Body of pancreas (tissue), 4 donors: ENCODE results near the gene MOK. TPM values are rescaled to one million over a fixed set of nuclear protein-coding genes. Genes with fewer than 3 reads are reported as not detected.

Experiments used
- ATAC-seq: fragments of 150-250 bp; one replicate; pipeline ENCODE4 v1.9.1; 2016
- DNase-seq, 4 donors: peaks; one replicate each; pipeline ENCODE4 v3.0.0-alpha.2; 2019
- H3K27ac ChIP-seq, 4 donors: fragments of 200-600 bp; sonication (generic); 1 replicate in 3 of 4; 2 replicates in 1 of 4; pipeline versions ENCODE4 v1.5.1 to v1.6.1; 2016 to 2019; ENCODE audit warnings: mild to moderate bottlenecking in 1 of 4, mixed read lengths in 1 of 4, moderate library complexity in 1 of 4
- H3K27me3 ChIP-seq, 2 donors: fragments of 200-600 bp; sonication (generic); one replicate each; pipeline ENCODE4 v1.6.0; 2016; ENCODE audit warnings: mild to moderate bottlenecking in 1 of 2
- H3K36me3 ChIP-seq, 2 donors: fragments of 200-600 bp; sonication (generic); replicated peaks in 1 of 2; 2 replicates each; pipeline ENCODE4 v1.5.1; 2016; ENCODE audit warnings: low read depth in 2 of 2; ENCODE audit not compliant: insufficient read depth in 1 of 2
- H3K4me1 ChIP-seq: fragments of 200-600 bp; sonication (generic); one replicate; pipeline ENCODE4 v1.6.0; 2016
- H3K4me3 ChIP-seq, 2 donors: fragments of 200-600 bp; sonication (generic); 1 replicate in 1 of 2; 2 replicates in 1 of 2; pipeline ENCODE4 v1.5.1; 2016 to 2019
- H3K9me3 ChIP-seq, 3 donors: fragments of 200-600 bp; sonication (generic); 1 replicate in 2 of 3; 2 replicates in 1 of 3; pipeline ENCODE4 v1.5.1; 2016
- CTCF ChIP-seq, 7 experiments: fragments of 450-650 bp in 4 of 7; fragments of 200-600 bp in 3 of 7; sonication (generic) in 3 of 7; IDR thresholded peaks; one replicate each; pipeline ENCODE4 v1.5.1; 2016 to 2019; ENCODE audit warnings: antibody characterized with exemption in 7 of 7
- POLR2A ChIP-seq, 3 donors: fragments of 450-650 bp; IDR thresholded peaks; one replicate each; pipeline ENCODE4 v1.6.1; 2016; ENCODE audit warnings: antibody characterized with exemption in 3 of 3, mild to moderate bottlenecking in 2 of 3
- WGBS, 2 donors: methylation state at CpG; one replicate each; pipeline ENCODE4 v1.1.5; 2017; 5-methylcytosine and 5-hydroxymethylcytosine counted together
- intact Hi-C: fragments of 100-400 bp; cut with DNase I; formaldehyde crosslinking; loops from one replicate; pipeline ENCODE4 v1.15.1; 2023
- total RNA-seq, 2 donors: library from RNA; depleted of rRNA; stranded (reverse); fragments of >200 nt; gene quantifications; one replicate each; pipeline ENCODE4 v1.1.0, GENCODE V29; 2016

Gene MOK
- total RNA-seq, 2 donors from 2014 or later: 14.3 to 18.5 TPM

GRCh38 chr14:102252834-102253801 lies 51.8 kb downstream of the MOK start:
- Histone ChIP-seq H3K4me3 (no peak overlapping the region), H3K9me3 (no peaks in the 10 kb centered on the region), H3K27me3 (no peaks in the 10 kb centered on the region), H3K27ac (peak overlapping the region; percentile 68 to 91 (median 83)), H3K4me1 (peaks cover 14% of the 10 kb centered on the region), H3K36me3 (no peaks in the 10 kb centered on the region)
- 47% methylated on average over 18 to 21 of the region's 21 CpGs for WGBS, 2 donors
- ATAC-seq (peak; percentile 96), DNase-seq (peak; percentile 71 to 86 (median 82))
- intact Hi-C loops: no loop called here
- TF ChIP-seq POLR2A (IDR thresholded peaks at IDR 0.05) (peak in 2 of 3 donors; percentile 62 to 64), CTCF (IDR thresholded peaks at IDR 0.05) (no peak)

GRCh38 chr14:102251161-102251560 lies 53.8 kb downstream of the MOK start:
- Histone ChIP-seq H3K4me3 (no peak overlapping the region), H3K4me1 (peaks cover 14% of the 10 kb centered on the region), H3K27me3 (no peaks in the 10 kb centered on the region), H3K27ac (no peak overlapping the region), H3K36me3 (no peaks in the 10 kb centered on the region), H3K9me3 (no peaks in the 10 kb centered on the region)
- WGBS, 2 donors: 91 to 92% methylated on average over 8 of the region's 8 CpGs
- DNase-seq: no peak
- ATAC-seq: no peak
- TF ChIP-seq CTCF (IDR thresholded peaks at IDR 0.05) (no peak), POLR2A (IDR thresholded peaks at IDR 0.05) (no peak)
- intact Hi-C loops: no loop called here

- no peak overlapping the region for H3K27ac ChIP-seq
- no peaks in the 10 kb centered on the region for H3K9me3 ChIP-seq
- peaks cover 14% of the 10 kb centered on the region for H3K4me1 ChIP-seq
- no peak overlapping the region for H3K4me3 ChIP-seq
- intact Hi-C loops: no loop called here
- 94 to 97% methylated on average over 15 of the region's 15 CpGs for WGBS, 2 donors
- DNase-seq: no peak
- H3K36me3 ChIP-seq: no peaks in the 10 kb centered on the region
- no peaks in the 10 kb centered on the region for H3K27me3 ChIP-seq
- TF ChIP-seq POLR2A (IDR thresholded peaks at IDR 0.05) (no peak), CTCF (IDR thresholded peaks at IDR 0.05) (no peak)
- ATAC-seq: no peak
These were observed 54.3 kb downstream of the MOK start for GRCh38 chr14:102250636-102251035.

GRCh38 chr14:102249981-102250380 lies 55.0 kb downstream of the MOK start:
- intact Hi-C loops: no loop called here
- no peak overlapping the region for H3K4me3 ChIP-seq
- H3K36me3 ChIP-seq: no peaks in the 10 kb centered on the region
- peaks cover 14% of the 10 kb centered on the region for H3K4me1 ChIP-seq
- ATAC-seq (no peak), DNase-seq (no peak)
- no peaks in the 10 kb centered on the region for H3K27me3 ChIP-seq
- H3K9me3 ChIP-seq: no peaks in the 10 kb centered on the region
- no peak overlapping the region for H3K27ac ChIP-seq
- no peak for TF ChIP-seq CTCF (IDR thresholded peaks at IDR 0.05)
- no peak for TF ChIP-seq POLR2A (IDR thresholded peaks at IDR 0.05)
- WGBS, 2 donors: 94 to 95% methylated on average over 6 of the region's 6 CpGs
